ENCODE measurements around the gene TAMALIN.

The TAMALIN gene

DNA sequence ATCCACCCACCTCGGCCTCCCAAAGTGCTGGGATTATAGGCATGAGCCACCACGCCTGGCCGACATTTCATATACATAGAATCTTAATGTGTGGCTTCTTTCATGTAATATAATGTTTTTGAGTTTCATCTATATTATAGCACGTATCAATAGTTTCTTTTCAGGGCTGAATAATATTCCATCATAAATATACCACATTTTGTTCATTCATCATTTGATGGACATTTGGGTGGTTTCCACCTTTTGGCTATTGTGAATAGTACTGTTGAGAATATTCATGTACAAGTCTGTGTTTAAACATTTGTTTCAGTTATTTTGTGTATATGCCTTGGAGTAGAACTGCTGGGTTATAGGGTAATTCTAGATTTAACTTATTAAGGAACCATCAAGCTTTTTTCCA lies 43.3 kb upstream of the TAMALIN start:
- TF ChIP-seq, protein P1, sequence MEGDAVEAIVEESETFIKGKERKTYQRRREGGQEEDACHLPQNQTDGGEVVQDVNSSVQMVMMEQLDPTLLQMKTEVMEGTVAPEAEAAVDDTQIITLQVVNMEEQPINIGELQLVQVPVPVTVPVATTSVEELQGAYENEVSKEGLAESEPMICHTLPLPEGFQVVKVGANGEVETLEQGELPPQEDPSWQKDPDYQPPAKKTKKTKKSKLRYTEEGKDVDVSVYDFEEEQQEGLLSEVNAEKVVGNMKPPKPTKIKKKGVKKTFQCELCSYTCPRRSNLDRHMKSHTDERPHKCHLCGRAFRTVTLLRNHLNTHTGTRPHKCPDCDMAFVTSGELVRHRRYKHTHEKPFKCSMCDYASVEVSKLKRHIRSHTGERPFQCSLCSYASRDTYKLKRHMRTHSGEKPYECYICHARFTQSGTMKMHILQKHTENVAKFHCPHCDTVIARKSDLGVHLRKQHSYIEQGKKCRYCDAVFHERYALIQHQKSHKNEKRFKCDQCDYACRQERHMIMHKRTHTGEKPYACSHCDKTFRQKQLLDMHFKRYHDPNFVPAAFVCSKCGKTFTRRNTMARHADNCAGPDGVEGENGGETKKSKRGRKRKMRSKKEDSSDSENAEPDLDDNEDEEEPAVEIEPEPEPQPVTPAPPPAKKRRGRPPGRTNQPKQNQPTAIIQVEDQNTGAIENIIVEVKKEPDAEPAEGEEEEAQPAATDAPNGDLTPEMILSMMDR (IDR thresholded peaks at IDR 0.05): no peak

GRCh38 chr12:51969643-51970042 lies 37.1 kb upstream of the TAMALIN start:
- TF ChIP-seq, protein P1 (IDR thresholded peaks at IDR 0.05): no peak

GRCh38 chr12:51970904-51971646 lies 35.7 kb upstream of the TAMALIN start:
- TF ChIP-seq, protein P1 (IDR thresholded peaks at IDR 0.05): no peak

GRCh38 chr12:51971679-51972421 lies 34.9 kb upstream of the TAMALIN start:
- TF ChIP-seq, protein P1 (IDR thresholded peaks at IDR 0.05): no peak

- TF ChIP-seq, protein P1 (IDR thresholded peaks at IDR 0.05): no peak
Measured at GRCh38 chr12:51972422-51972812, 34.3 kb upstream of the TAMALIN start.

GRCh38 chr12:51972849-51973273 lies 33.9 kb upstream of the TAMALIN start:
- TF ChIP-seq, protein P1 (IDR thresholded peaks at IDR 0.05): no peak

GRCh38 chr12:51973560-51973959 lies 33.2 kb upstream of the TAMALIN start:
- TF ChIP-seq, protein P1 (IDR thresholded peaks at IDR 0.05): no peak
